NOMO-1 treated with dmso at 0.1 percent for 144 hours (cell line): Measurements from ENCODE around the gene CCSER1.
"Not testable (repeated sequence)": the region's sequence is repeated elsewhere in the genome, so short reads cannot be mapped to it uniquely, and the experiment has no call there.

Experiments
- DNase-seq: peaks from one replicate; lab custom pipeline; 2025; ENCODE audit not compliant: unreplicated experiment; lab: John Stamatoyannopoulos, UW

The CCSER1 gene

DNA sequence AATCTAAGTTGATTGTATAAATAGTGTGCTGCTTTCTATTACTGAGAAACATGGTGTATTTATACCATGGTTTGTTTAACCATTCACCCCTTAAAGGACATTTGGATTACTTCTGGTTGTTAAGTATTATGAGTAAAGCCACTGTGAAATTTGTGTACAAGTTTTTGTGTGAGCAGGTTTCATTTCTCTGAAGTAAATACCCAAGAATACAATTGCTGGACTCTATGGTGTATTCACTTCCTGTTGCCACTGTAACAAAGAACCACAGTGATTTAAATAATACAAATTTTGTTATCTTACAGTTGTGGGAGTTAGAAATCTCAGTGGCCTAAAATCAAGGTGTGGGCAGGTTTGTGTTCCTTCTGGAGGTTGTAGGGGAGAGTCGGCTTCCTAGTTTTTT, 869.6 kb downstream of the CCSER1 start:
- DNase-seq: no peak

GRCh38 chr4:91015861-91016260, 888.7 kb downstream of the CCSER1 start:
- no peak for DNase-seq

DNA sequence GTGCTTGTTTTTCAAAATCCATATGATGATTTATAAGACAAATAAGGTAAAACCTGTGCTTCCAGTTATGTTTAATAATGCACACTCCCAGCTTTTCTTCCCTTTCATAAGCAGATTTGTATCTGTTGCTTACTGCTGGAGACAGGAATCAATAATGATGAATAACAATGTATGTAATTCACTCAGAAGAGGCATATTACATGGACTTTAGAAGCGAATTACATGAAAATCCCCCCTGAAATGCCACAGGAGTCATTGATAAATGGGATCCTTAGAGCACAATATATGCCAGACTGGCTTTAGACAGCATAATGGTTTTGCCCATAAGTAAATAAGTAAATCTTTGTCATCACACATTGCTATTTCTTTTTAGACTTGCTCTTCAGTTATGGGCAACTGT, 892.3 kb downstream of the CCSER1 start:
- DNase-seq: no peak

- DNase-seq: no peak
Observed at GRCh38 chr4:91025241-91026148, 898.3 kb downstream of the CCSER1 start.

DNA sequence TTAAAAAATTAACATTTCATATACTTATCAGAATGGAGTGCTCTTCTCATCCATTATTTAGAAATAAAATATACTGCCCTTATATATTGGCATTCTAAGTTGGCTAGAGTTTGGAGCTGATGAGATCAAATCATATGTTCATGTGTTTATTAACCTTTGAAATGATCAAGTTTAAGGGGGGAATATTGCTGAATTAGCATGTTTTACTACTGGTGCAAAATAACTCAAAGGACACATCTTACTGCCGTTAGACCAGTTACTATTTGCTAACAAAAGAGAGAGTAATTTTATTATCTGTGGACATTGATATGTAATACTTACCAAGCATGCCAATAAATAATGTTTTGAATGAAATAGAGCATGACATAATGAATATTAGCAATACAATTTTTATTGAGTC, 901.0 kb downstream of the CCSER1 start:
- no peak for DNase-seq

DNA sequence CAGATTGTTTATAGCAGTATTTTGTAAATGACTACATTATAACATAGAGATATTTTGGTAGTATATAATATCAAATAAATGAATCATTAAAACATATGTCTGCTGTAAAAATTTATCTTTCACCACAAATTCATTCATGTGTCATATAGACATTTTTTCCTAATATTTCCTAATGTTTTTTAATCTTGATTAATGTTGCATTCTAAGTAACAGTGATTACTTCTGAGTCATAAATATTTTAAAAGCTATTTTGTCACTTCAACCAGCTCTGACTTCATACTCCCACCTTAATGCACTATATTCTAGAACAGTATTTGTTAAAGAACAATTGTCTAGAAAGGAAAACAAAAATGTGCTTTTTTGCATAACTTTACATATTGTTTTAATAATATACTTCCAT, 904.6 kb downstream of the CCSER1 start:
- no peak for DNase-seq

- DNase-seq: no peak
Observed at GRCh38 chr4:91032725-91033445, 905.7 kb downstream of the CCSER1 start.

- DNase-seq: no peak
Observed at GRCh38 chr4:91035276-91035675, 908.1 kb downstream of the CCSER1 start.

DNA sequence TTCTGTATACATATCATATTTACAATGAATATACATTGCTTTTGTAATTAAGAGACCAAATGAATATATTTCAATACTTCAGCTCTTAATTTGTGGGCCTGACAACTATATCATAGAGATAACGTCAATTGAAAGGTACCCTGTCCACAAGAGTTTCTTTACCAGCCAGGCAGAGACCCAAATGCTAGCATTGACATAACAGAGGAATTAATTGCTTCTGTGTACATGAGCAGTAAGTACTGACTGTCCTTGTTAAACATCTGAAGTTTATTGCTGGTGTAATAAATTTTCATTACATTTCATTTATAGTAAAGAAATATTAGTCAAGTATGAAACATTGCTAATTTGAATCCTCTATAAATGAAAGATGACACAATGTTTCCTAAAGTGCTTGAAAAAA, 910.8 kb downstream of the CCSER1 start:
- no peak for DNase-seq

GRCh38 chr4:91057871-91058270, 930.7 kb downstream of the CCSER1 start:
- no peak for DNase-seq

DNA sequence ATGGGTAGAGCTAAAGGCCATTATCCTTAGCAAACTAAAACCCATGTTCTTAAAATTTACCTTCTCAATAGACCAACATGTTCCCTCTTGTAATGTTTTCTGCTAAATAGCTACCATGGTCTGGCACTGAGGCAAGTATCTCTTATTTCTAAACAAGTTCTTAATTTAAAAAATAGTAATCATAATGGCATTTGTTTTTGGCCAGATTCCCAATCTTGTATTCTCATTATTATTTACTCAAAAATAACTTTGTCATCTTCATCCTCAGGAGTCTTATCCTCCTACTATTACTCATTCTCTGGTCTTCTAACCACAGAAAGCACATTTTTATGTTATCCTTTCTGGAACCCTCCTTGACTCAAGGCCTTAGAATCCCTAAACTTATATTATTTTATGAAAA, 931.2 kb downstream of the CCSER1 start:
- DNase-seq: no peak

DNA sequence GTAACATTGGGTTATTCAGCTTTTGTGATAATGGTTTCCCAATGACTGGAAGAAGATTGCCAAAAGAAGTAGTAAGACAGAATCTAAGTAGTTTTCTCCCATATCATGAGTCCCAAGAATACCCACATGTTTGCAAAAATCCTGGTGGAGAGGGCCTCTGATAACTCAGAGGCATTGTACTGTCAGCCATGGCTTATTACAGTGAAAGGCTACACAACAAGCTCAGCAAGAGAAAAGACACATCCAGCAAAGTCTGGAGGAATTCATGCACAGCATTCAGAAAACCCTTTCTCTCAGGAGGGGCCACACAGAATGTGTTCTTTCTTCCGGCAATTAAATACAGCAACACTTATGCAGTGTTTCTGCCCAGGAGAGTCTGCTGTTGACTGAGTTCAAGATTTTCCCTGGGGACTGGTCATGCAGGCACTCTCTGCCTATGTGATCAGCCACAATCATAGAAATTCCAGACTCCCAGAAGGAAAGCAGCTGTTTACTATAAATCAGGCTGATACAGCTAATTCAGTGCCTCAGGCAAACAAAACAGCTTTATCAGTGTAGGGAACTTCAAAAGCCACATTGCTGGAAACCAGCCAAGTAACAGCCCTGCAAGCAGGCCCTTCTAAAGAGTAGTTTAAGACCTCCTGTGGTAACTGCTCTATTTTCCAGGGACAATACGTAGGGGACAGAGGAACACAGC, 937.1 kb downstream of the CCSER1 start:
- no peak for DNase-seq

GRCh38 chr4:91065117-91065516, 937.9 kb downstream of the CCSER1 start:
- DNase-seq: no peak

GRCh38 chr4:91070736-91071135, 943.5 kb downstream of the CCSER1 start:
- DNase-seq: no peak

DNA sequence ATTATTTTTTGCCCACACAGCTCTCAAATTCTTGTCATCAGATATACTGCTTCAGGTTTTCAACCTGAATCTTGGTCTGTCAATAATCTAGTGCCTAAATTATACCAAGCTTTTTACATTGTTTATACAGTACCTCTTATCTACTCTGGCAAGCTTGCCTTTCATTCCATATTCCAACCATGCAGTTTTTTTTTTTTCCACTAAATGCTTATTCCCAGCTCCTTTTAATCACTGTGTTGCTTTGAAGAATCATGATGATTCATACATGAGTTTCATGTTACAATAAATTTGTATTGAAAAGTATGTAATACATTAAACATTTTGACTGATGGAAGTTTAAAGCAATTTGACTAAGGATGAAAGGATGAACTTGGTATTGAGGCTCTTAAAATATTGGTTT, 949.0 kb downstream of the CCSER1 start:
- DNase-seq: no peak

DNA sequence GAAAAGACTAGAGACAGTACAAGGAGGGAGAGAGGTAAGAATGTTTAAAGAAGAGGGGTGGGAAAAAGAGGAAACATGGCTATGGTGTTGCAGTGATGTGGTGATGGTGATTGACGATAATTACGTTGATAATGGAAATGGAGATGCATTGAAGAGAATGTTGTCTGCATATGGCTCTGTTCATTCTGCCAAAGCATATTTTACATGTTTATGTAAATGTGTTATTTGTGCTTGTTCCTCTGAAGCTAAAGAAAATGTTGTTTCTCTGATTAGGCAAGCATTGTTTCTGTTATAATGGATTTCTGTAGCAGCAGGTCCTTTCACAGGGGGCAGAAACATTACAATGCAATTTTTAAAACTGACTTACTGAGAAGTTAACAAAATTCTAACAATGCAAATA, 958.8 kb downstream of the CCSER1 start:
- no peak for DNase-seq

DNA sequence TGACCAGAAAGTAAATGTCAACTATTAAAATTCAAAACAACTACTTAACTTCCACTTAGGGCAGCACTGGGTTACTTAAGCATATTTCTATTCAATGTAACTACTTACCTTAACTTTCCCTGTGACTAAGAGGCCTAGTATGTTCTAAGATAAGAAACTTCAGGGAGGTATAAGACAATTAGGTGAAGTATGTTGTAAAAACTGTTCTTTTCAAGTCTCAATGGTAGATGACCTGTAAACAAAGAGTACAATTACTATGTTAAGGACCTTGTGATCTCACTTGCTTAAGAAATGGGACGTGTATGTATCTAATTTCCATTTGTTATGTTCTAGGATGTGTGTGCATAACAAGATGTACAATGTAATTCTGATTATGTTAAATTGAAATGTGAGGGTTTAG, 960.5 kb downstream of the CCSER1 start:
- no peak for DNase-seq

DNA sequence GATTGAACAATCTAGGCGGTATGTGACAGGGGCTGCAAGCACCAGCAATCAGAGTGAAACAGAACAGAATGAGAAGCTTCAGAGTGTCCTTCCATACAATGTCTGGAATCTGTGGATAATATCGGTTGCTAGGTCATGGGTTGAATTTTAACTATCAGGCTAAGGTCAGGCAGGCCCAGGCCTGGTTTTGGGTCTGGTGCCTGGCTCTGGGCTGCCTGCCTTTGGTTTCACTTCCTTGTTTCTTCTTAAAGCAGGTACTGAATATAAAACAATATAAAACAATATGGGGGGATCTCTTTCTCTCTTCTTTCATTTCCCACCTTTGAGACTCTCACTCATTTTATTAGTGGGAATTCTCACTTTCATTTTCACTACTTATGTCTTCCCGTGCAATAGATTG, 962.0 kb downstream of the CCSER1 start:
- no peak for DNase-seq

- no peak for DNase-seq
Observed at GRCh38 chr4:91092398-91092980, 965.3 kb downstream of the CCSER1 start.

DNA sequence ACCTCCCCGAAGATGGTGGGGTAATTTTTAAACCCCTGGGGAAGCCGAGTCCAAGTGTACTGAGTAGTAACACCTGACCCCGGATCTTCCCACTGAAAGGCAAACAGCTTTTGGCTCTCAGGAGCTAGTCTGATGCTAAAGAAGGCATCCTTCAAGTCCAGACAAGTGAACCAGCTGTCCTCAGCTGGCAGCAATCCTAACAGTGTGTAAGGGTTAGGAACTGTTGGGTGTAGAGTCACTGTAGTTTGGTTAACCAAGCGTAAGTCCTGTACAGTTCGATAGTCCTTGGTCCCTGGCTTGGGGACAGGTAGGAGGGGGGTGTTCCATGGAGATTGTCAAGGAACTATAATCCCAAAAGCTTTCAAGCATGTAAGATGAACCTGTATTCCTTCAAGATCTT, 967.0 kb downstream of the CCSER1 start:
- not testable (repeated sequence) for DNase-seq

DNA sequence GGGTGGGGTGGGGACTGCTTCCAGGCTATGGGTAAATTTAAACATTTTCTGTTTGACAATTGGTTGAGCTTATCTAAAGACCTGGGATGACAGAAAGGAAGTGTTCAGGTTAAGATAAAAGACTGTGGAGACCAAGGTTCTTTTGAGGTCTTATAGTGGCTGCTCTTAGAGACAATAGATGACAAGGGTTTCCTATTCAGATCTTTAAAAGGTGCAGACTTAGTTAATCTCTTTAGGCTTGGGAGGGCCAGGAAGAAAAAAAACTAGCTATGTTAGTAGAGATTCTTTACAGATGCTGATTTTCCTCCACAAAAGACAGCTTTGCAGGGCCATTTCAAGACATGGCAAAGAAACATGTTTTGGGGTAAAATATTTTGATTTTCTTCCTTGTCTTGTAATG, 972.5 kb downstream of the CCSER1 start:
- no peak for DNase-seq
